Mesodermal cell (in vitro differentiated cells): ENCODE results near the gene EMCN.

Experiments
- H3K27ac ChIP-seq: 2 replicates; pipeline ENCODE4 v1.7.0; 2013; ENCODE audit warnings: mild to moderate bottlenecking, low read depth, low read length, moderate library complexity; ENCODE audit not compliant: severe bottlenecking
- H3K36me3 ChIP-seq: 2 replicates; pipeline ENCODE4 v1.7.1; 2013; ENCODE audit warnings: mild to moderate bottlenecking, low read length, moderate library complexity; ENCODE audit not compliant: control insufficient read depth, insufficient read depth
- H3K4me1 ChIP-seq: one replicate; pipeline ENCODE4 v1.7.1; 2013; ENCODE audit warnings: mild to moderate bottlenecking, low read length; ENCODE audit not compliant: insufficient read depth, control insufficient read depth, poor library complexity, severe bottlenecking
- H3K4me3 ChIP-seq: 2 replicates; pipeline ENCODE4 v1.7.0; 2013; ENCODE audit warnings: low read length, control low read depth, mild to moderate bottlenecking; ENCODE audit not compliant: insufficient read depth, poor library complexity, severe bottlenecking; ENCODE audit errors: extremely low read depth
- H3K9me3 ChIP-seq: 2 replicates; pipeline ENCODE4 v1.7.1; 2013; ENCODE audit warnings: mild to moderate bottlenecking, low read length, moderate library complexity; ENCODE audit not compliant: control insufficient read depth
- WGBS, 2 experiments: methylation state at CpG; one replicate each; pipeline ENCODE4 v1.1.5; 2013; ENCODE audit warnings: missing lambda C conversion rate in 2 of 2; ENCODE audit not compliant: insufficient coverage in 2 of 2; 5-methylcytosine and 5-hydroxymethylcytosine counted together

EMCN gene

GRCh38 chr4:100431416-100431815, 86.4 kb downstream of the EMCN start:
- WGBS, 2 experiments, result 80 to 100% methylated on average over 1 of the region's 1 CpG
- Histone ChIP-seq H3K27ac (no peak overlapping the region), H3K4me1 (no peaks in the 10 kb centered on the region), H3K36me3 (no peaks in the 10 kb centered on the region), H3K4me3 (no peak overlapping the region), H3K9me3 (no peaks in the 10 kb centered on the region)

- no peaks in the 10 kb centered on the region for H3K36me3 ChIP-seq
- no CpG with 5 or more reads among the region's 5 CpGs for WGBS, 2 experiments
- no peak overlapping the region for H3K4me3 ChIP-seq
- H3K27ac ChIP-seq, result no peak overlapping the region
- no peaks in the 10 kb centered on the region for H3K9me3 ChIP-seq
- no peaks in the 10 kb centered on the region for H3K4me1 ChIP-seq
Measured at GRCh38 chr4:100430451-100430850, 87.4 kb downstream of the EMCN start.

- Histone ChIP-seq H3K4me1 (no peaks in the 10 kb centered on the region), H3K27ac (no peak overlapping the region), H3K4me3 (no peak overlapping the region), H3K9me3 (no peaks in the 10 kb centered on the region), H3K36me3 (no peaks in the 10 kb centered on the region)
- WGBS, 2 experiments, result no CpG with 5 or more reads among the region's 1 CpG
Measured at GRCh38 chr4:100429616-100430015, 88.2 kb downstream of the EMCN start.

- Histone ChIP-seq H3K4me1 (no peaks in the 10 kb centered on the region), H3K36me3 (no peaks in the 10 kb centered on the region), H3K4me3 (no peak overlapping the region), H3K9me3 (no peaks in the 10 kb centered on the region), H3K27ac (no peak overlapping the region)
- WGBS, 2 experiments, result 79 to 91% methylated on average over 2 of the region's 2 CpGs
Measured at GRCh38 chr4:100428051-100428450, 89.8 kb downstream of the EMCN start.

- H3K9me3 ChIP-seq, result no peaks in the 10 kb centered on the region
- WGBS, 2 experiments, result 100% methylated on average over 2 of the region's 4 CpGs
- no peaks in the 10 kb centered on the region for H3K4me1 ChIP-seq
- no peaks in the 10 kb centered on the region for H3K36me3 ChIP-seq
- H3K4me3 ChIP-seq, result no peak overlapping the region
- H3K27ac ChIP-seq, result no peak overlapping the region
Measured at GRCh38 chr4:100424376-100424775, 93.4 kb downstream of the EMCN start.

- H3K9me3 ChIP-seq, result no peaks in the 10 kb centered on the region
- no peak overlapping the region for H3K4me3 ChIP-seq
- H3K36me3 ChIP-seq, result no peaks in the 10 kb centered on the region
- WGBS, 2 experiments, result no CpG with 5 or more reads among the region's 1 CpG
- H3K27ac ChIP-seq, result no peak overlapping the region
- H3K4me1 ChIP-seq, result no peaks in the 10 kb centered on the region
Measured at GRCh38 chr4:100422894-100423293, 94.9 kb downstream of the EMCN start.

GRCh38 chr4:100421361-100421978, 96.4 kb downstream of the EMCN start:
- no peaks in the 10 kb centered on the region for H3K36me3 ChIP-seq
- no peaks in the 10 kb centered on the region for H3K9me3 ChIP-seq
- H3K27ac ChIP-seq, result no peak overlapping the region
- no peak overlapping the region for H3K4me3 ChIP-seq
- H3K4me1 ChIP-seq, result no peaks in the 10 kb centered on the region
- WGBS, 2 experiments, result no CpG with 5 or more reads among the region's 3 CpGs

GRCh38 chr4:100420571-100420970, 97.3 kb downstream of the EMCN start:
- Histone ChIP-seq H3K27ac (no peak overlapping the region), H3K9me3 (no peaks in the 10 kb centered on the region), H3K4me1 (no peaks in the 10 kb centered on the region), H3K4me3 (no peak overlapping the region), H3K36me3 (no peaks in the 10 kb centered on the region)
- WGBS, 2 experiments, result 93% methylated on average over 2 of the region's 2 CpGs; no CpG with 5 or more reads in 1 of the 2 experiments

GRCh38 chr4:100417565-100417964, 100.3 kb downstream of the EMCN start:
- no peak overlapping the region for H3K27ac ChIP-seq
- H3K36me3 ChIP-seq, result no peaks in the 10 kb centered on the region
- H3K4me1 ChIP-seq, result no peaks in the 10 kb centered on the region
- no peaks in the 10 kb centered on the region for H3K9me3 ChIP-seq
- no CpG with 5 or more reads among the region's 1 CpG for WGBS, 2 experiments
- no peak overlapping the region for H3K4me3 ChIP-seq

GRCh38 chr4:100414016-100414790, 103.6 kb downstream of the EMCN start:
- Histone ChIP-seq H3K27ac (no peak overlapping the region), H3K9me3 (no peaks in the 10 kb centered on the region), H3K36me3 (no peaks in the 10 kb centered on the region), H3K4me1 (no peaks in the 10 kb centered on the region), H3K4me3 (no peak overlapping the region)
- 89 to 90% methylated on average over 2 of the region's 3 CpGs for WGBS, 2 experiments

- no peak overlapping the region for H3K4me3 ChIP-seq
- no peaks in the 10 kb centered on the region for H3K4me1 ChIP-seq
- no peaks in the 10 kb centered on the region for H3K9me3 ChIP-seq
- H3K27ac ChIP-seq, result no peak overlapping the region
- H3K36me3 ChIP-seq, result no peaks in the 10 kb centered on the region
- no CpG with 5 or more reads among the region's 1 CpG for WGBS, 2 experiments
Measured at GRCh38 chr4:100391863-100392262, 126.0 kb downstream of the EMCN start.
